Sigmoid colon (tissue), 3 donors: ENCODE measurements around the gene MAGEF1.

ENCODE experiments used
- POLR2A ChIP-seq, 2 donors: fragments of 450-650 bp; IDR thresholded peaks; one replicate each; pipeline ENCODE4 v1.6.1; 2016; ENCODE audit warnings: antibody characterized with exemption in 2 of 2, mild to moderate bottlenecking in 2 of 2, moderate library complexity in 2 of 2
- TF ChIP-seq, protein P1 (sequence below), 4 experiments: fragments of 450-650 bp in 3 of 4; fragments of 200-600 bp in 1 of 4; IDR thresholded peaks; one replicate each; pipeline ENCODE4 v1.5.1; 2016 to 2019; ENCODE audit warnings: antibody characterized with exemption in 4 of 4, mild to moderate bottlenecking in 3 of 4, moderate library complexity in 2 of 4

DNA sequence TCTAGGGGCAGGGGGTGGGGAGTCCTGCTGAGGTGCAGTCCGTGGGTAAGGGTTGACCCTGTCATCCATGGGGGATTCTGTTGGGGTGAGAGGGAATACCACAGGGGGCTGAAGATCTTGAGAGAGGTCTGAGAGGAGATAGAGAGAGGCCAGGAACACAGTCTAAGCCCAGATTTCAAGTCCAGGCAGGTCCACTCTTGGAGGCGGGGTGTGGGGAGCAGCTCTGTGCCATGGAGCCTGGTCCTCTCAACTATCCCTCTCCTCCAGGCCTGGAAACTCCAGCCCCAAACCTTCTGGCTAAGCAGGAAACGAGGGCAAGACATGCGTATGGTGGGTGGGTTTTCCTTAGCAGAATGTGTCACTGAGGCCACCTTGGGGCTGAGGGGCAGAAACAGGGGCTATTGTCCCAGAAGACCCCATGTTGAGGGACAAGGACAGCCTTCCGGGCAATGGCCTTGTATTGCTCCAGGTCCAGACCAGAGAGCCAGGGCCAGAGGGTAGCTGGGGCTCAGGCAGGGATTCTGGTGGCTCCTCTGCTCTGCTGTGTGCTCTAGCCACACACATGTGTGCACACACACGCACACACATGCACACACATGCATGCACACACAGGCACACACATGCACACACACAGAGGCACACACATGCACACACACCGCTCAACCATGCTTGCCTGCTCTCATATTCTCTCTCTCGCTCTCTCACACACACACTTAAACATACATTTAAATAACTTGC, 48.6 kb upstream of the MAGEF1 start:
- no peak for TF ChIP-seq POLR2A (IDR thresholded peaks at IDR 0.05)
- TF ChIP-seq, protein P1, sequence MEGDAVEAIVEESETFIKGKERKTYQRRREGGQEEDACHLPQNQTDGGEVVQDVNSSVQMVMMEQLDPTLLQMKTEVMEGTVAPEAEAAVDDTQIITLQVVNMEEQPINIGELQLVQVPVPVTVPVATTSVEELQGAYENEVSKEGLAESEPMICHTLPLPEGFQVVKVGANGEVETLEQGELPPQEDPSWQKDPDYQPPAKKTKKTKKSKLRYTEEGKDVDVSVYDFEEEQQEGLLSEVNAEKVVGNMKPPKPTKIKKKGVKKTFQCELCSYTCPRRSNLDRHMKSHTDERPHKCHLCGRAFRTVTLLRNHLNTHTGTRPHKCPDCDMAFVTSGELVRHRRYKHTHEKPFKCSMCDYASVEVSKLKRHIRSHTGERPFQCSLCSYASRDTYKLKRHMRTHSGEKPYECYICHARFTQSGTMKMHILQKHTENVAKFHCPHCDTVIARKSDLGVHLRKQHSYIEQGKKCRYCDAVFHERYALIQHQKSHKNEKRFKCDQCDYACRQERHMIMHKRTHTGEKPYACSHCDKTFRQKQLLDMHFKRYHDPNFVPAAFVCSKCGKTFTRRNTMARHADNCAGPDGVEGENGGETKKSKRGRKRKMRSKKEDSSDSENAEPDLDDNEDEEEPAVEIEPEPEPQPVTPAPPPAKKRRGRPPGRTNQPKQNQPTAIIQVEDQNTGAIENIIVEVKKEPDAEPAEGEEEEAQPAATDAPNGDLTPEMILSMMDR (IDR thresholded peaks at IDR 0.05), result no peak
